ENCODE measurements around the gene KRT9.
"Not testable (repeated sequence)": the region's sequence is repeated elsewhere in the genome, so short reads cannot be mapped to it uniquely, and the experiment has no call there.

The KRT9 gene

DNA sequence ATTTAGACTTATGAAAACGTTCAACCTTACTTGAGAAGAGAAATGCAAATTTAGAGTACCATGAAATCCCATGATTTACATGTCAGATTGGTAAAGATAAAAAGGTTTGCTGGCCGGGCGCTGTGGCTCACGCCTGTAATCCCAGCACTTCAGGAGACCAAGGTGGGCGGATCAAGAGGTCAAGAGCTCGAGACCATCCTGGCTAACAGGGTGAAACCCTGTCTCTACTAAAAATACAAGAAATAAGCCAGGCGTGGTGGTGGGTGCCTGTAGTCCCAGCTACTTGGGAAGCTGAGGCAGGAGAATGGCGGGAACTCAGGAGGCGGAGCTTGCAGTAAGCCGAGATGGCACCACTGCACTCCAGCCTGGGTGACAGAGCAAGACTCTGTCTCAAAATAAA, 29.1 kb downstream of the KRT9 start:
- DNase-seq: not testable (repeated sequence)

DNA sequence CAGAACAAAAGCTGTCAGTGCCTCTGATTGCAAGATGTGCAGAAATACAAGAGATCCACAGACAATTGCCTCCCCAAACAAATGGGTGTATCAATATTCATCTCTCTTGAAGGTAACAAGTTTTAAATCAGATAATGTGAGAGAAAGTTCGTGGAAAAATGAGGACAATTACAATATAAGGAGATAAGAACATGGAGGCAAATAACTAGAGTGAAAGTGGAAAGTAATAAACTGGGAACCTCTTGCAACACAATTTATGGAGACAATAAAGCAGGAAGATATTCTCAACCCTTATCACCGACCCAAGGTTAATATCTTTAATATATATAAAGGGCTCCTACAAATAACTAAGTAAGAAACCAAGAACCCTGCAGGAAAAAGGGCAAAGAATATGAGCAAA, 29.5 kb downstream of the KRT9 start:
- no peak for DNase-seq

DNA sequence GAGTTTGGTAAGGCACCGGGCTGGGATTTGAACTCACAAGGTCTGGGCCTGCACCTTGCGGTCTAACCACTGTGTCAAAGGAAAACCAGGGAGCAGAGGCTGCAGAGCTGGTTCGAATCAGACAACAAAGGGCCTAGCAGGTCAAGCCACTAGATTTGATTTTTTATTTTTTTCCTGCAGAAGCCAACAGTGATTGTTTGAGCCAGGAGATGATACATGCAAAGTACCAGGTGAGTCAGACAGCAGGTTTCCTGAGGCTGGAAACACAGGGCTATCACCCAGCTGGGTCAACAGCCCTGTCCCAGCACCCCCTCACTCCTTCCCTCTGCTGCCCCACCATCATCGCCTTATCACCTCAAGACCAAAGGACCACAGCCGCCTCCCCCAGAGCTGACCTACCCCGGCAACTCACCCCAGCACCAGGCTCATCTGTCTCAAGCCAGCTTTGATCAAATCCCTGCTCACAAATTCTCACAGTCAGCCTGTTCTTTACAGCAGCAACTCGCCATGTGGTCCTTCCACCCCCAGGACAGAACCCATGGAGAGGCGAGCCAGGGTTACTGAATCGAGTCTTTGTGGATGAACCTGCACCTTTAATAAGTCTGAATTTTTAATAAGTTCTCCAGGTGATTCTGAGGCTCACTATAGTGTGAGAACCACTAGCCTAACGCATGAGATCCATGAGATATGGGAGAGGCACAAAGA, 30.8 kb downstream of the KRT9 start:
- DNase-seq: no peak

DNA sequence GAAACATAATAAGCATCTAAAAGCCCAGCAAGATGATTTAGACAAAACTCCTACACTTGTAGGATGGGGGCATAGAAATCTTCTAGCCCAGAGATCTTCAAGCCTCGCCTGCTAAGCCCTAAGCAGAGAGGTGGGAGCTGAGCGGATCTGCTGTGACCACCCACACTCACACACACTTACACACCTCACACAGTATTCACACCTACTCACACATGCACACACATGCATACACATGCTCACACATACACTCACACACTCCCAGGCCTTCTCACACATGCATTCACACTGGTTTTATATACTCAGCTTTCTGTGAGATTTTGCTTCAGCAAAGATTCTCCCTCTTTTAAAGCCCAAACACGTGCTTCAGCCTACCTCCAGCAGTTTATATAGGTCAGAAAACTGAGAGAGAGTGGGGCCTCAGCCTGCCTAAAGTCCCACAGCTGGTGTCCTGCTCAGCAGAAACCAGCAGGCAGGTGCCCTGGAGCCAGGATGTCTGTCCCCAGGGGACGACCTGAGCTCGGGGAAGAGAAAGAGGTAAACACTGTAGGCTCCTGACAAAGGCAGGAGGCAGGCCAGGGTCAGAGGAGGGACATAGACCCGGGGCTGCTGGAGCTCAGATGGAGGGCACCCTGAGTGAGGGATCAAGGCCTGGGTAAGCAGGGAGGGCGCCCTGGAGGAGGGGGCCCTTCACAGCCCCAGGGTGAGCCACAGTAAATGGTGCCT, 31.7 kb downstream of the KRT9 start:
- DNase-seq: no peak

GRCh38 chr17:41539071-41539492, 32.8 kb downstream of the KRT9 start:
- no peak for DNase-seq

- no peak for DNase-seq
Measured at GRCh38 chr17:41538565-41538991, 33.3 kb downstream of the KRT9 start.

DNA sequence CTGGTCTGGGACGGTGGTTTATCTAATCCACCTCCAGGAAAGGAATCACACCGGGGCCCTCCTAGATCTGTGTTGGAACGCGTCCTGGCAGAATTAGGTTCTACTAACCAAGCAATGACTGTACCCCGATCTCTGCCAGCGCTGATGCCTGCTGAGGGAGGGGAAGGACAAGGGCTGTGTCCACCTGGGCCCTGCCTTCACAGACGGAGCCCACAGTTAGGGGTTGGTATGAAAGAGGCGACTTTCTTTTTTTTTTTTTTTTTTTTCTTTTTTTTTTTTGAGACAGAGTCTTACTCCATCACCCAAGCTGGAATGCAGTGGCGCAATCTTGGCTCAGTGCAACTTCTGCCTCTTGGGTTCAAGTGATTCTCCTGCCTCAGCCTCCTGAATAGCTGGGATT, 33.9 kb downstream of the KRT9 start:
- no peak for DNase-seq

DNA sequence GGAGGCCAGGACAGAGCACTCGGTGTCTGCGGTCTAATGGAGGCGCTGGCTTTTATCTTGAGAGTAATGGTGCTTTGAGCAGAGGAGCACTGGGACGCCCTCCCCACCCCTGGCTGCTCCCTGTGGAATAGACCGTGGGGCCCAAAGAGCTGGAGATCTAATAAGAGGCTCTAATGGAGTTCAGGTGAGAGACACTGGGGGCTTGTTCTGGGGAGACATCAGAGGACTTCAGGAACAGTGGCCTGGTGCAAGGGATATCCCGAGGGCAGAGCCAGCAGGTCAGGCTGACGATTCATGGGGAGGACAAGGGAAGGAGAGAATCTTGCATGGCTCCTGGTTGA, 34.3 kb downstream of the KRT9 start:
- no peak for DNase-seq

GRCh38 chr17:41536741-41537613, 34.9 kb downstream of the KRT9 start:
- no peak for DNase-seq

DNA sequence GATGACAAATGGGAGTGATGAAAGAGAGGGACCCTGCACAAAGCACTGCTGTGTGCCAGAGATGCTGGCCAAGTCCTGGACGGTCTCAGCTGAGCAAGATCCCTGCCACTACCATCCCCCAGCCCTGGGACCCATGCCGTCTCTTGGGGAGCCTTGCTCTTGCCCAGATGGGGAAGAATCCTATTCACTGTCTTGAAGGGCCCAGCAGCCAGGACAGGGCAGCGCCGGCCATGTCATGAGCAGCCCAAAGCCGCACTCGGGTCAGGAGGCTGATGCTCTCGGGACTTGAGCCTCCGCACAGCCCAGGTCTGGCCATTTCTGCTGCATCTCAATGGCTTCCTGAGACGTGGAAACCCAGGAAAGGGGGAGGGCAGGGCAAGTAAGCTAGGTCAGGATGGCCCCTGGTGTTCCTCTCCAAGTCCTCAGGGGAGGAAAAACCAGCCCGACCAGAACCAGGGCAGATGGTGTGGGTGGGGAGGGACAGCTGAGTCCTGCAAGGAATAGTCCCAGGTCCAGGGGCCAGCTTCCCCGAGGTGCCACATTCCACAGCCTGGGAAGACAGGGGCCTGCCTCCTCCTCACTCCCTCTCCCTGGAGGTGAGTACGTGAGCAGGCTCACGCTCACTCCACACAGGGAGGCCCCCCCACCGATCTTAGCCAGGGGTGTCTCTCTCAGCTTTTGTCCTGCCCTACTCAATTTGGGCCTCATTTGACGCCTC, 35.9 kb downstream of the KRT9 start:
- DNase-seq: no peak

- no peak for DNase-seq
Measured at GRCh38 chr17:41534899-41535546, 36.8 kb downstream of the KRT9 start.

GRCh38 chr17:41533613-41534012, 38.2 kb downstream of the KRT9 start:
- DNase-seq: no peak

GRCh38 chr17:41532947-41533570, 38.8 kb downstream of the KRT9 start:
- DNase-seq: no peak

DNA sequence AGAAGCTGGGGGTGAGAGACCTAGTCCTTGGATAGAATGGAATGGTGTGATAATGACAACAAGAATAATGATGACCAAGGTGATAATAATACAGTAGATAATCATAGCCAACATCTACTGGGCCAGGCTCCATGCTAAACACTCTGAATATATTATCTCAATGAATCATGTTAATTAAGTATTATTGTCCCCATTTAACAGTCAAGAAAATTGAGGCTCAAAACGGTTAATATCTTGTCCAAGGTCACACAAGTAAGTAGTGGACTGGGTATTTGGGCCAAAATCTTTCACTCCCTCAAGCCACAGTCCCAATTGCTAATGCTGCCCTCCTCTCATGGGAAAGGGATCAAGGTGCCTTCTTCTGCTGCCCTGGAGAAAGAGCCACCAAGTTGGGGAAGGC, 39.9 kb downstream of the KRT9 start:
- DNase-seq: no peak

GRCh38 chr17:41530062-41531048, 41.5 kb downstream of the KRT9 start:
- no peak for DNase-seq

DNA sequence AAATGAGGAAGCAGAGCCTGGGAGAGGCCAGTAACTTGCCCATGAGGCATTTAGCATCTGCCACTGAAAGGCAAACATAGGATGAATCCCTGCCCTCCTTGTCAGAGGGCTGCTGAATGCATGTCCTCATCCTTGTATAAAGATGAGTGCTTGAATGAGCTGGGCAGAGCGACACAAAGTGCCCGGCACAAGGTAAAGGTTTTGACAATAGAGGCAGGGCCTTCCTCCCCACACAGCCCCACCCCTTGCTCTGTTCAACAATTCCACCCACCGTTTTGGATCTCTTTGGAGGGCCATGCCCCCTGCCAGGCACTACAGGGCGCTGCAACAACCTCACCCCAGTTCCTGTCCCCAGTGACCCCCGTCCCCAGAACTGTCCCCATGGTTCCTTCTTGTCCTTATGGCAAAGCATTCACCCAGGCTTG, 42.4 kb downstream of the KRT9 start:
- no peak for DNase-seq

- DNase-seq: no peak
Measured at GRCh38 chr17:41528959-41529353, 42.9 kb downstream of the KRT9 start.

- no peak for DNase-seq
Measured at GRCh38 chr17:41527063-41528023, 44.5 kb downstream of the KRT9 start.

DNA sequence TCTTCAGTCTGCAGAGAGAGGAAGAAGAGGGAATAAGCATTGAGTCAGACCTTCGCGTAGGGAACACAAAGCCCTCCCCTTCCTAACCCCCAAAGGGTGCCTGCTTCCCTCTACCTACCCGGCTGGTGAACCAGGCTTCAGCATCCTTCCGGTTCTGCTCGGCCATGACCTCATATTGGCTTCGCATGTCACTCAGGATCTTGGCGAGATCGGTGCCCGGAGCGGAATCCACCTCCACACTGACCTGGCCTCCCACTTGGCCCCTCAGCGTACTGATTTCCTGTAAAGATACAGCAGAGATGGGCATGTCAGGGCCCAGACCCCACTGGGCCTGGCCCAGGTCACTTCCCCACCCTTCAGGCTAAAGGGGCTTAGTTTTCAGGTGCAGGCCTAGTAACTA, 47.6 kb downstream of the KRT9 start:
- DNase-seq: no peak
